Neutrophil (primary cell): ENCODE data around the gene WT1.

Experiments used
- H3K27ac ChIP-seq: fragments of 200-600 bp; sonication (generic); 2 replicates; pipeline ENCODE4 v1.5.1; 2016; ENCODE audit warnings: mild to moderate bottlenecking, moderate library complexity
- H3K27me3 ChIP-seq: fragments of 200-600 bp; sonication (generic); 2 replicates; pipeline ENCODE4 v1.6.0; 2016; ENCODE audit warnings: mild to moderate bottlenecking
- H3K36me3 ChIP-seq: fragments of 200-600 bp; sonication (generic); 2 replicates; pipeline ENCODE4 v1.5.1; 2017
- H3K4me1 ChIP-seq, 2 experiments: fragments of 200-600 bp in 1 of 2; sonication (generic) in 1 of 2; 1 replicate in 1 of 2; 2 replicates in 1 of 2; pipeline versions ENCODE4 v1.5.1 to v1.6.1; 2013 to 2016; ENCODE audit warnings: low read depth in 1 of 2, low read length in 1 of 2, mild to moderate bottlenecking in 1 of 2, moderate library complexity in 1 of 2; ENCODE audit not compliant: control insufficient read depth in 1 of 2, insufficient read depth in 1 of 2
- H3K4me3 ChIP-seq, 2 experiments: fragments of 200-600 bp in 1 of 2; sonication (generic) in 1 of 2; 1 replicate in 1 of 2; 2 replicates in 1 of 2; pipeline ENCODE4 v1.5.1; 2013 to 2016; ENCODE audit warnings: low read depth in 1 of 2, low read length in 1 of 2, mild to moderate bottlenecking in 1 of 2, moderate library complexity in 1 of 2
- H3K9me3 ChIP-seq: fragments of 200-600 bp; sonication (generic); 2 replicates; pipeline ENCODE4 v1.5.1; 2016
- CTCF ChIP-seq: fragments of 200-600 bp; sonication (generic); IDR thresholded peaks from 2 replicates; pipeline ENCODE4 v1.5.1; 2016; ENCODE audit warnings: antibody characterized with exemption

Gene WT1

GRCh38 chr11:32434356-32435151, 785 bp downstream of the WT1 start:
- Histone ChIP-seq H3K27me3 (peaks cover 100% of the 10 kb centered on the region), H3K36me3 (no peaks in the 10 kb centered on the region), H3K27ac (no peak overlapping the region), H3K4me3 (peak overlapping the region; percentile 23 to 30), H3K4me1 (peaks cover 45 to 50% of the 10 kb centered on the region in 2 experiments), H3K9me3 (no peaks in the 10 kb centered on the region)
- no peak for TF ChIP-seq CTCF

- no peak overlapping the region for H3K4me3 ChIP-seq
- H3K4me1 ChIP-seq = peaks cover 42 to 48% of the 10 kb centered on the region in 2 experiments
Measured at GRCh38 chr11:32433914-32434355, 1.4 kb downstream of the WT1 start.

GRCh38 chr11:32433101-32433913, 2.0 kb downstream of the WT1 start:
- no peak for TF ChIP-seq CTCF
- peaks cover 38 to 42% of the 10 kb centered on the region in 2 experiments for H3K4me1 ChIP-seq
- no peaks in the 10 kb centered on the region for H3K9me3 ChIP-seq
- H3K27ac ChIP-seq = no peak overlapping the region
- H3K27me3 ChIP-seq = peaks cover 100% of the 10 kb centered on the region
- no peaks in the 10 kb centered on the region for H3K36me3 ChIP-seq
- H3K4me3 ChIP-seq = no peak overlapping the region

More at GRCh38 chr11:32433914-32434355, 1.4 kb downstream of the WT1 start:
- H3K27me3 ChIP-seq = peaks cover 100% of the 10 kb centered on the region
- H3K36me3 ChIP-seq = no peaks in the 10 kb centered on the region
- H3K9me3 ChIP-seq = no peaks in the 10 kb centered on the region
- TF ChIP-seq CTCF = no peak
- H3K27ac ChIP-seq = no peak overlapping the region

GRCh38 chr11:32432565-32432964, 2.8 kb downstream of the WT1 start:
- Histone ChIP-seq H3K9me3 (no peaks in the 10 kb centered on the region), H3K4me1 (peaks cover 35 to 38% of the 10 kb centered on the region in 2 experiments), H3K27ac (no peak overlapping the region), H3K27me3 (peaks cover 100% of the 10 kb centered on the region), H3K36me3 (no peaks in the 10 kb centered on the region), H3K4me3 (no peak overlapping the region)
- no peak for TF ChIP-seq CTCF

GRCh38 chr11:32430568-32431381, 4.6 kb downstream of the WT1 start:
- Histone ChIP-seq H3K9me3 (no peaks in the 10 kb centered on the region), H3K27ac (no peak overlapping the region), H3K4me1 (peaks cover 24 to 26% of the 10 kb centered on the region in 2 experiments), H3K36me3 (no peaks in the 10 kb centered on the region), H3K27me3 (peaks cover 100% of the 10 kb centered on the region), H3K4me3 (no peak overlapping the region)
- TF ChIP-seq CTCF = no peak
